NCI-H524 treated with DMSO at 0.1 percent for 48 hours (cell line): ENCODE data around the gene AAMP.

Experiments
- DNase-seq: peaks from one replicate; lab custom pipeline; 2025; lab: John Stamatoyannopoulos, UW

AAMP gene

DNA sequence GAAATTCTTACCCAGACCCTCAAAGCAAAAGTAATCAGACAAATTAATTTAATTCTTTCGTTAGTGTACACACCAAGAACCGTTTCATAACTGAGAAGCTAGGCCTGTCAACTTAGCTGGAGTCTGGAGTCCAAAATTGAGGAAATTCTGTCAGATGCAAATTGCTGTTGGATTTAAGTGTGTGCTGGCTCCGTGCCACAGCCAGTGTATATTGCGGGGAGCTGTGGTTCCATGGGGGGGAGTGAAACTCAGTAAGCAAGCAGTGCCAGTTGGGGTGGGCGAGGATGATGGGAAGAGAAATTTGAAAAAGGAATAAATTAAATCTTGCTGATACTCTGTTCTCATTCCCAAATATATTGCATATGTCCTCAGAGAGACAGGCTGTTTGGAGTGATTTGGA lies 48.9 kb downstream of the AAMP start:
- DNase-seq, result no peak

DNA sequence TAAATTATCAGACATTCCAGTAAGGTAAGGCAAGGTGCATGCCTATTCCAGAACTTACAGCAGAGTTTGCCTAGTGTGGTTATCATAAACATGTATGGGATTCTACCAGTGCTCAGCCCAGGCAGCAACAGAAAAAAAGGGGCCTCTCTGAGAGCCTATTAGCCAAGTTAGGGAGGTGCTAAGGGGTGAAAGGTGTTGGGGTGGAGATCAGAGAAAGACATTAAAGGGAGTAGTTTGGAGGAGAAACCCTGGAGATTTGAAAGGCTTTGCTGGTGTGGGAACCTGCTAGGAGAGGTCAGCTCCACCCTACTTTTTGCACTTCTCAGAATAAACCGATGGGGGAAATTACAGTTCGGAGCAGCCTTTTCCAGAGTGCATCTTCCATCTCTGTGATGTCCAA lies 50.0 kb downstream of the AAMP start:
- DNase-seq, result no peak

DNA sequence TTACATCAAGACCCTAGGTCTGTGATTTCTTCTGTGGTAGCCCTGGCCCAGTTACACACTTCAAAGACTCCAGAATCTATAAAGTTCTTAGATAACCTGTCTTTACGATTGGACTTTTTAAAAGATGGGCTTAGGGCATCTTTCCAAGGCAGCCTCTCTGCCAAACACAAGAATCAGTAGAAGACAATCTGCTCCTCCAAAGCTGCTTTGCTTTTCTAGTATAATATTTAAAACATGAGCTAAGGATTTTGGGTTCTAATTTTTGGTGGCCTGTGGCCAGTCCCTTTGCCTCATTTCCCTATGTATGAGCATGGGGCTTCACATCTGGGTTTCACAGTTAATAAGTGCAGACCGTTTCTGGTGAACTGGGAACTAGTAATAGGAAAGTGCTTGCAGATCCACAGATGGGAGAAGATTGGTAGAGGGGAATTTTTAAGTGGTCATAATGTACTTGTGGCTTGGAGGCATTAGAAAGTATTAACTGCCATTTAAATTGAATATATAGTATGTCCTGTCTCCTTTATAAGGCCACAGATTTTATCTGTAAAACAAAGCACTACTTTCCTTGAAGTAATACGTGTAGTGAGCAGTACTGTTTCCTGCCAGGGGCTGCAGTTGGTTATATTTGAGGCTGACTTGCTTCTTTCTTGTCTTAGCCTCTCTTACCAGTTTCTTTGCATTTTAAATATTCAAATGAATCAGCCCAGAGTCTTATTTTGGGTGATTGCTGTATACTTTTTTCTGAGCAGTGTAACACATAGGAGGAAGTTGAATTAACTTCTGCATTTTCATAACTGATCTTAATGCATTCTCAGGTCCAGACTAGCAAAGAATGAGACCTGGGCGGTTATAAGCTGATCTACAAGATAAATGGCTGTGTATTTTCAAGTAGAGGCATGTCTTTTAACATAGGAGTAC lies 51.4 kb downstream of the AAMP start:
- no peak for DNase-seq

GRCh38 chr2:218217360-218218267 lies 52.3 kb downstream of the AAMP start:
- no peak for DNase-seq

DNA sequence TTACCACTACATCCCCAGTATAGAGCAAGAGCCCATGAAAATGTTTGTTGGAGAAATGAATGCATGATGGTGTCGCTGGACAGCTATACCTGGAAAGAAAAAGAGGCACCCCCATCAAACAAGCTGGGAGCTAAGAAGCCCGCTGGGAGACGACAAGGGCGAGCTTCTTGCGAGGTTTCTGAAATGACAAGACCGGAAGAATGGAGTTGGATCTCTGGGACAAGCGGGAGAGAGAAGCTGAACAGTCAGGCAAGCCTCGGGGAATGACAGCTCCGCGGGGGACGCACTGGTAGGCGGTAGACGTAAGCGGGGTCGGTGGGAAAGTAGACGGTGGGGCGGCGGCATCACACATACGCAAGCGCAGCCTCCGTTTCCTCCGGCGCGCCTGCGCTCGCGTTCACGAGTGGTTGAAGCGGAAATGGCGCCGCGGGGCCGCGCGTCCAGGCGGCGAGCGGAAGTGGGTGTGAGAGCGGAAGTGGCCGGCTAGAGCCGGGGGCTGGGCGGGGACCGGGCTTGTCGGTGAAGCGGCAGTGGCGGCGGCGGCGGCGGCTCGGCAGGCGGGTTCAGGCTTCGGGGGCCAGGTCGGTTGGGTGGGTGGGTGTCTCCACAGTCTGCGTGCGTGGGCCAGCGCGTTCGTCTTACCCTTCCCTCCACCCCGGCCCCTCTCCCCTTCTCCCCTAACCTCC lies 53.1 kb downstream of the AAMP start, which contains the start of gene ARPC2:
Gene ARPC2, plus strand, starts transcription at position 516 of the 686 bp plus-strand sequence. CDS start 282 bp downstream, outside the sequence.
- DNase-seq, result peak; percentile 43

DNA sequence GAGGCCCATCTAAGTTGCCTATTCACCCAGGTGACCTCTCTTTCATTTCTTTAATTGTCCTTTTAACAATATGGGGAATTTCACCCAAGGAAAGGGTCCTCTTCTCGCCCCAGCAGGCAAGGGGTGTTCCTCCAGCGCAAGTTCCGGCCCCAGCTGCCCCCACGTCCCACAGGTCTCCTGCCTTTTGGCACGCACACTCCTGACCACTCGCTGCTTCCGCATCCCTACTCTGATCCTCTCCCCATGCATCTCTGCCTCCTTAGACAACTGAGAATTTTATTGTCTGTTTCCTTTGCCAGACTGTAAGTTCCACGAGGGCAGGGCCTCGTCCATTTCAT lies 53.6 kb downstream of the AAMP start:
- DNase-seq, result no peak
